ENCODE results near the gene PF4V1.

Gene PF4V1, protein sequence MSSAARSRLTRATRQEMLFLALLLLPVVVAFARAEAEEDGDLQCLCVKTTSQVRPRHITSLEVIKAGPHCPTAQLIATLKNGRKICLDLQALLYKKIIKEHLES

DNA sequence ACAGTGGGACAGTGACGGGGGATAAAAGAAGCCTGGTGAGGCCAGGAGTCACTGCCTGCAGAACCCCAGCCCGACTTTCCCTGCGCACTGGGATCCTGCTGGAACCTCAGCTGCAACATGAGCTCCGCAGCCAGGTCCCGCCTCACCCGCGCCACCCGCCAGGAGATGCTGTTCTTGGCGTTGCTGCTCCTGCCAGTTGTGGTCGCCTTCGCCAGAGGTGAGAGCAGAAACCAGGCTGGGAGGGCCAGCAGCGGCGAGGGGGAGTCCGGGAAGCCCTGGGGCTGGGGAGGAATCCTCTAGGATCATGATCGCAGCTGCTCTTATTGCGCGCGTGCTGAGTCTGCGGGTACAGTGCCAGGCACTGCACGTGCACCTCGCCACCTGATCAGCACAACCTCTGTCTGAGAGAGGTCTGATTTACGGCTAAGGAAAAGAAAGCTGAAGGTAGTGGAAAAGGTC is at the start of gene PF4V1:
Gene PF4V1 (plus strand): TSS at position 51 of the 459 bp plus-strand sequence. CDS start 67 bp downstream, at position 118.
- no peak for DNase-seq

DNA sequence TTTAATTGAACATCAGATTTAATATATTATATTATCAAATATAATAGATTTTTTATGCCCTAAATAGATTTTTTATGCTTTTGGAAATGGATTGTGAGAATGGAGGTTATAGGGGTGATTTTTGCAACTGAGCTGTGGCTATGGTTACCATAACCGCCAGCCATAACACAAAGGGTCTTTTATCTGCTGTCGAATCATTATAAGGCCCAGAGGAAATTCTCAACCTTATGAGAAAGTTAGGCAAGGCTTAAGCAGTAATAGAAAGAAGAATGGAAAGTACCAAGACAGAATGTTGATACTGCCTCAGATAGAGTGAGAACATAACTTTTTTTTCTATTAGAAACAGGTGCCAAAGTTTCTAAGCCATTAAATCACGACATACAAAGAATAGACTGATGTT is 42.9 kb upstream of the PF4V1 start:
- DNase-seq, result no peak

DNA sequence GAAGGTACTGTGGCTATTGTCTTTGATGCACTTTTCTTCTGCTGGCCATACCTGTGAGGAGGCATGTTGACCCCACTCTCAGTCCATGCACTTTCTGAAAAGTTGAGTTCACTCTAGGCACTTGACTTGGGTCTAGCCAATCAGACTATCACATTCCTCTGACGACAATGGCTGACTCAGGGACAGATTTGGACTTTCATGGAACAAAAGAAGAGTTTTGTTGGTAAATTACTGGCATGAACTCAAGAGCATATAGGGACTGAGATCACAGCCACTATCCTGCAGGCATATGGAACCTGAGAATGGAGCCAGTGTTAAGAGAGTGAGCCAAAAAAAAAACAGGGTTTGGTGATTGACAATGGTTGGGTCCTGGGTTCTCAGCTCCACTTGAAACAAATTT is 41.3 kb upstream of the PF4V1 start:
- DNase-seq, result no peak

DNA sequence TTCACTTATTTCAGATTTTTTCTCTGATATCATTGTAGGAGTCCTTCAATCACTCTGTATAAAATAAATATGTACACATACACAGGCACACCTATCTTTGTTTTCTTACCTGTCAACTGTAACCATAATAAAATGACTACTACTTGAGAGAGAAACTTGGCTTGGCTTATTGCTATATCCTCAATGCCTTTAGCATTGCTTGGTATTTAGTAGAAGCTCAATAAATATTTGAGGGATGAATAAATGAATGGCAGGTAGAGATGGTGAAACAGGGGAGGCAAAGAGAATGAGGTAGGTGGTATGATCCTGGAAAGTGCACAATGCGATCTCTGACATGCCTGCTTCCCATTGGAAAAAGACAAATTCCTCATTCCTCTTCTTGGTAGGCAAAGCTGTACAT is 38.4 kb upstream of the PF4V1 start:
- no peak for DNase-seq

DNA sequence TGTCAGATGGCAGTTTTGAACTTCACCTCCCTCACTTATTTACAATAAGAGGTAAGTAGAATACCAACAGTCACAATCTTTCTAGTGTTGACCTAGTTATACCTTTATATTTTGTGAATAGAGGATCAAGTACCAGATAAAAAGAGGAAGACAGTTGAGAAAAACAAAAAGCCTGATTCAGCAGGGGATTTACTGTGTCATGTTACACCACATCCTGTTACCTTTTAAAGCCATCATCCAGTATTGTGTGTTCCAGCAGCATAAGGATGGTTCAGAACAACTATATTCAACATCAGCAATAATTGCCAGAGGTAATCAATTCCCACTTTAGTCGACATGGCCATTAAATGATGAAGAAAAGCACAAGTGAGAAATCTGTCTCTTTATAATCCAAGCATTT is 38.0 kb upstream of the PF4V1 start:
- no peak for DNase-seq

DNA sequence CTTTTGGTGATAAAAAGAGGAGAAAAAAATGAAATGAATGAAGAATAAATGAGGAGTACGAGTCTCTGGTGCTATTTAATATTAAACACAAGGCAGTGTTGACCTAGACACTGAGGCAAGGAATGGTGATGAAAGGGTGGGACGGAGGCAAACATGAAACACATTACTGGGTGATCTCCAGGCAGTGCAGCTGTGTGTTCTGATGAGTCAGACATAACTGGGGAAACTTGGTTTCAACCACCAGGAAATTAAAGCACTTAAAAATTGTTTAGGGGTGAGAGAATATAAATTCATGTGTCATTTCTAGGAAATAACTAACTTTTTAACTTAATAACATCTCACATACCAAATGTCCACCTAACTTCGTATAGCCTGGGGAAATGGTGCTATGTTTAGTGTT is 36.3 kb upstream of the PF4V1 start:
- DNase-seq, result no peak

DNA sequence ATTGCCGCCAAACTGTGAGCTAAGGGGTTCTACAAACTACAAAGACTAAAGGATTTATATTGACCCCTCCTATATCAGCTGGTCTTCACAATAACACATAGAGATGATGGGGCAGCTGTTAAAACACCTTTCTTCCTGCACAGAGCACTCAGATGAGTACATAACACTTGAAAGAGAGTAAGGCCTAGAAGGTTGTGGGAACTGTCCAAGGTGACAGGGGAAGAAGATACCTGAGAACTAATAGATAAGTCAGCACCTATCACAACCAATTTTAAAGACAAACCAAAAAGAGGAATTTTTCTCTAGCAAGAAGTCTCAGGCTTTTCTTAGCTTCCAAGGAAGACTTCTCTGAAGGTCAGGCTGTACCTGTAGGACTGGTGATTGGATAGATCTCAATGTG is 35.8 kb upstream of the PF4V1 start:
- no peak for DNase-seq

DNA sequence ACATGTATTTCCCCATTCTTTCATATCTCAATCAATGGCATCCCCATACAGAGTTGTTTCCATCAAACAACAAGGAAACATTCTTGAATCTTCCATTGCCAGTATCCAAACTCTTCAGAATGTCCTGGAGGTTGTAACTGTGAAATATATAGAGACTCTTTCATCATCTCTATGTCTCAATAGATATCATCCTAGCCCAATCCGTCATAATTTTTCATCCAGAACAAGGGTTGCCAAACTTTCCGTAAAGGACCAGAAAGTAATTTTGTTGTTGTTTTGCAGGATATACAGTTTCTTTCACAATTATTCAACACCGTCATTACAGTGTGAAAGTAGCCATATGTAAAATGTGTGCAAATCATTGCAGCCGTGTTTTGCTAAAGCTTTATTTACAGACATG is 31.8 kb upstream of the PF4V1 start:
- DNase-seq, result no peak

DNA sequence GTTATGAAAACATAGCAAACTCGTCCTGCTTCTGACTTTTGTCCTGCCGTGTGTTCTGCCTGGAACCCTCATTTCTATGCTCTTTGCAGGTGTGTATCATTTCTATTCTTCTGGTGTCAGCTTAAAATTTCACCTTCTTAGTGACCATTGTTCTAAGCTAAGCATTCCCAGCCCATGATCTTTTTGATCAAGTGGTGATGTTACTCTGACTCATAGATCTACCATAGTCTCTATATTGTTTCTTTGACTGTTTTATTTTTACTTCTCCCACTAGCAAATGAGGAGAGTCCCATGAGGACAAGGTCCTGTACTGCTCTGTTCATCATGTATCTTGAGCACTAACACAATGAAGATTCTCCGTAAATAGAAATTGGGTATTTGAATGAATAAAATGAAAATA is 30.7 kb upstream of the PF4V1 start:
- no peak for DNase-seq

DNA sequence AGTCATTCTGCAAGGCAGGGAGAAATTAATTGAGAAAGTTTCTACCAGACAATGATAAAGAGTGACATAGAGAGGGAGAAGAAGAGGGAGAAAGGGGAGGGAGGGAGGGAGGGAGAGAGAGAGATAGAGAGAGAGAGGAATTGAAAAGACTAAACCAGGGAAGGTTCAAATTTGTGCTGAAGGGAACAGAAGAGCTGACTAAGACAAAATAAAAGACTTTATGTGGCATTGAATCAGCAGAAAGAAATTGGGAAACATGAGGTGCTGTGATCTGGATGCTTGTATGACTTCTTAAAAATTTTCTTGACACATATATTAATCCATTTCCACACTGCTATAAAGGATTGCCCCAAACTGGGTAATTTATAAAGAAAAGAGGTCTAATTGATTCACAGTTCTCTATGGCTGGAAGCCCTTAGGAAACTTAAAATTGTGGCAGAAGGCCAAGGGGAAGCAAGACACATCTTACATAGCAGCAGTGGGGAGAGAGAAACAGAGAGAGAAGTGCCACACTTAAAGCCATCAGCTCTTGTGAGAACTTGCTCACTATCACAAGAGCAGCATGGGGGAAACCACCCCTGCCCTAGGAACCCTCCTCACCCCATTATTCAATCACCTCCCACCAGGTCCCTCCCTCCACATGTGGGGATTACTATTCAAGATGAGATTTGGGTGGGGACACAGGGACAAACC is 30.1 kb upstream of the PF4V1 start:
- DNase-seq, result no peak

DNA sequence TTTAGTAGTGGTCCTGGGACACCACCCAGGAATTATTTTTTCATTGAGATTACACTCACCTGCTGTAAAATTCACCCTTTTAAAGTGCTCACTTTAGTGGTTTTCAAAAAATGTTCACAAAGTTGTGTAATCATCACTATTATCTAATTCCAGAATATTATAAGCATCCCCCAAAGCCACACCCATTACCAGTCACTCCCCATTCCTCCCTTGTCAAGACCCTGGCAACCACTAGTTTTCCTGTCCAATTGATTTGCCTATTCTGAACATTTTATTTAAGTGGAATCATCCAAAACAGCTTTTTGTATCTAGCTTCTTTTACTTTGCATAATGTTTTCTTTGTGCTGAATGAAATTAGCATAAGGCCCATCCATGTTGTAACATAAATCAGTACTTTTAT is 29.3 kb upstream of the PF4V1 start:
- no peak for DNase-seq

DNA sequence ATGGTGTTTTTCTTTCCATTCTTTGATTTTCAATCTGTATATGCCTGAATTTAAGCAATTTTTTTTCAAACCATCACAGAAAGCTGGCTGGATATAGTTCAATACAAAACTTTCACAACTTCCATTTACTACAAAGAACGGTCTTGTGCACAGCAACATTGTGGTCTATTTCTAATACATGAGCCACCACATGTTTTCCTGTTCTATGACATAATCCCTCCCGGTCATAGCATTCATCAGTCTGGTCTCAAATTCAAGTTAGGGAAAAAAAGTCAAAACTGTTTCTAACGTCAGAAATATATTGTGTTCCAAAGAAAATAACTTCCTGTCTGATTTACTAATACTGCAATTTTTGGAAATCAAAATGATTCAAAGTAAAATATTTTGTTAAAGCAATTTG is 24.1 kb upstream of the PF4V1 start:
- DNase-seq, result no peak

DNA sequence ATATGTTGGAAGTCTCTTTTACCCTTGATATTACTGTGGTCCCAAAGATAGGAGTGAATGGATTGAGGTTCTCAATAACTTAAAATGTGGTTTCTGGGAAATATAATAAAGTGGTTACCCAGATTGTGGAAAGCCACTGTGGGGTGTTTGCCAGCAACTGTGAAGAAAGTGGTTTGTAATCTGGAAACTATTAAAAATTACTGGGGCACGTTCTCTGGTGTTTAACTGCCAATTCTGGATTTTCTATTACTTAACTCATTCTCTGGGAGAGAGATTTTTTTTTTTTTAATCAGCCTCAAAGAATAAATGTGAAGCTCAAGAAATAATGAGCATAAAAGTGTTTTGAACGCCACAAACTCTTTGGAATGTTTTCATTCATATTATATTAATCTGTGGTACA is 21.5 kb upstream of the PF4V1 start:
- DNase-seq, result no peak

DNA sequence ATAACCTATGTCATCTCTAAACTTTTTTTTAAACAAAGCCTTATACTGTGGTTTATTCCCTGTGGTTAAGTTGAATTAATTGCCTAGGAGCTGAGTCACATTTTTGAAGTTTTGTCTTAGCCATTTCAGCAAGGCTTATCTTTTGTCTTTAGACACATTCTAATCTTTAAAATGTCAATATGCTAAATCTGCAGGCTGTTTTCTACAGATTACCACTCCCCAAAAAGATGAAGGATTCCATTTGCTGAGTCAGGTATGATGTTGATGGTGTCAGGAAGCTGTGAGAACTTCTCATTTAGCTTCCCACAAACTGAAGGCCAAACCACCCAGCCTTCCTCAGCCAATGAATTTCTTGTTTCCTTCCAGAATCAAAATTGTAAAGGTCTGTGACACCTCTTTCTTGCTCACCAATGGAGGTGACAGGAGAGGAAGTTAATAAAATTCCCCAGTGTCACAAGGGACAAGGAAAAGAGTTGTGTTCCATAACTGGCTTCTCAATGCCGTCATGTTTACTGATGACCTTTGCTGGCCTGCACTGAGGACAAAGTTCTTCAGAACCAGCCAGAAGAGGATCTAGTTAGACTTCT is 20.4 kb upstream of the PF4V1 start:
- DNase-seq, result no peak

DNA sequence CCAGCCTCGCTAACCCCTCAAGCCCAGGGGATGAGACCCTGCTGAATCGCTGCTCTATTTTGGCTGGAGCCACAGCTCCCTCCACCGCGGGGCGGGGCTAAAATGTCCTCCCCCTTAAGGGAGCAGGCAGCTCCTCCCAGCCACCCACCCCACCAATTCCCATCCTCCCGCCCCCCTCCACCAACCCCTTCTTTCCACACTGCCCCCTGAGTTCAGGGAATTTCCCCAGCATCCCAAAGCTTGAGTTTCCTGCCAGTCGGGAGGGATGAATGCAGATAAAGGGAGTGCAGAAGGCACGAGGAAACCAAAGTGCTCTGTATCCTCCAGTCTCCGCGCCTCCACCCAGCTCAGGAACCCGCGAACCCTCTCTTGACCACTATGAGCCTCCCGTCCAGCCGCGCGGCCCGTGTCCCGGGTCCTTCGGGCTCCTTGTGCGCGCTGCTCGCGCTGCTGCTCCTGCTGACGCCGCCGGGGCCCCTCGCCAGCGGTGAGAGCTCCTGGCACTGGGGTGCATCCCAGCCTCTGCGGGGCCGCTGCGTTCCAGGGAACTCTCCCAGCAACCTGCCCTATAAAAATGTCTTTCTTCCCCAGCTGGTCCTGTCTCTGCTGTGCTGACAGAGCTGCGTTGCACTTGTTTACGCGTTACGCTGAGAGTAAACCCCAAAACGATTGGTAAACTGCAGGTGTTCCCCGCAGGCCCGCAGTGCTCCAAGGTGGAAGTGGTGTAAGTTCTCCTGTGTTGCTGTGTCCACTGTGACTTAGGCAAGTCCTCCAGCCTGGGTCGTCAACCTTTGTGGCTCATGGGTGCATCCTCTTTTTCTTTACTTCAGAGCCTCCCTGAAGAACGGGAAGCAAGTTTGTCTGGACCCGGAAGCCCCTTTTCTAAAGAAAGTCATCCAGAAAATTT is 16.5 kb upstream of the PF4V1 start, which contains the start of gene CXCL6:
Gene CXCL6 (plus strand): TSS at position 306 of the 907 bp plus-strand sequence. CDS start 73 bp downstream, at position 379.
- no peak for DNase-seq

DNA sequence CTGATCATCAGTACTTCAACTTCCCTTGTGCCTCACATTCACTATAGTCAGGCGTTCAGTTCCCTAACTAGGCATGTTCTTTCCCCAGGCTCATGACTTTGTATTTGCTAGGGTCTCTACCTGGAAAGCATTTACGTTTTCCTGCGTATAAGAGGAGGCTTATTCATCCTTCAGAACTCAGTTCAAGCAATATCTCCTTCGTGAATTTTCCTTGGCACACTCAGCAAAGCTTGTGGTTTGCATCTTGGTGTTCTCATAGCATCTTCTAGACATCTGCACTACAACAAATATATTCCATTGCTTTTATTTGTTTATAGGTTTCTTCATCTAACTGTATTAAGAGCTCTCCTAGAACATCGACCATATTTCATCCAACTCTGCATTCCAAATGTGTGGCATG is 14.0 kb upstream of the PF4V1 start:
- DNase-seq, result no peak

DNA sequence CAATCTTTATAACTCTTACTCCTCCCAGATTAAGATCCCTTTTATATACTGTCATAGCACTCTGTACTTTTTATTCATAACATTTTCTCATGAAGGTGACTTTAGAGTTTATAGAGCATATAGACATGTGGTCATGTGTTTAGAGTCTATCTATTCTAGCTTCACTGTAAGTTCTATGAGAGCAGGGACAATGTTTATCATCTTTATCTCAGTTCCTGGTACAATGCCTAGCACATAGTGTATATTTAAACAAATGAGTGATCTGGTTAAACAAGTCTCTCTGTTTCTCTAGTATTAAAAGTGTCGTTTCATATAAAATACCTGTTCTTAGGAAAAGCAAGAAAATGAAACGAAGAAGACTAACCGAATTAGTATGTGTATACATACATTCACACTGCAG is 13.4 kb upstream of the PF4V1 start:
- DNase-seq, result no peak

DNA sequence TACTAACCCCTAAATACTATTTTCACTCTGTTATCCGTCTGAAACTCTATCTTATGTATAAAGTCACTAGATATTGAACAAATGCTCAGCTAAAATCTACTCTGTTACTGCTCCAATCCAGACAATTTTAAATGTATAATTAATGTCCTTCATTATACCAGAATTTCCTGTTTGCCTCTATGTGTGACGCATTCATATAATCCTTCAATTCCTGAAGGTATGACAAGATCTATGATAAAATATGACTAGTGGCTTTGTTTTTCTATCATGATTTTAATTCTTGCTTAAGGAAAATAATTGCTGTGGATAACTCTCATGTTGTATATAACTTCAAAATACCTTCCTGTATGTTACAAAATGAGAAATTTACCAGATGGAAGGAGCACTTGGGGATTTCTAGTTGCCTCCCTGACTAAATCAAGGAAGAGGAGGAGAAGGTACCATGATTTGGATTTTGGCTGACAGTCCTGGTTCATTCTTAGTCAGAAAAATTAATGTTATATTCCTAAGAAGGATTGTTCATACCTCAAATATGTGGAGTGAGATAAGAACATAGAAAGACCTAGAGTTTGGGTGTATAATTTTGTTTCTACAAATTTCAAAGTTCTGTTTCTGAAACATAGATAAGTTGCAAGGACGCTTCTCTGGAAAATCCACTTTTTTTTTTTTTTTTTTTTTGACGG is 11.7 kb upstream of the PF4V1 start:
- DNase-seq, result no peak

DNA sequence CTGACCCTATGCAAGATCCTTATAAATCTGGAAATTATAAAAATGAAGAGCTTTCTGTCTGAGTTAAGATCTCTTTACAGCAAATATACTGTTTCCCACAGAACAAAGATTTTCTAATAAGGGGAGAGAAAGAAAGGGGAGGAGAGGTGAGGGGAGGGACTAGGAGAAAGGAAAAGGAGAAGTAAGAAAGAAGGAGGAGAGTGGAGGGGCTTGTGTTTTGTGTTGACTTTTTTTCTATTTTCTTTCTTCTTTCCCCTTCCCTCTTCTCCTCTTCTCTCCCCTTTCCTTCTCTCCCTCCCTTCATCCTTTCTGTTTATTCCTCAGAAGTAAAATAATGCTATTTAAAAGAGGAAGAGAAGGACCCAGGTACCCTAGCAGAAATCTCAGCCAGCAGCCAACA is 10.4 kb upstream of the PF4V1 start:
- DNase-seq, result no peak

DNA sequence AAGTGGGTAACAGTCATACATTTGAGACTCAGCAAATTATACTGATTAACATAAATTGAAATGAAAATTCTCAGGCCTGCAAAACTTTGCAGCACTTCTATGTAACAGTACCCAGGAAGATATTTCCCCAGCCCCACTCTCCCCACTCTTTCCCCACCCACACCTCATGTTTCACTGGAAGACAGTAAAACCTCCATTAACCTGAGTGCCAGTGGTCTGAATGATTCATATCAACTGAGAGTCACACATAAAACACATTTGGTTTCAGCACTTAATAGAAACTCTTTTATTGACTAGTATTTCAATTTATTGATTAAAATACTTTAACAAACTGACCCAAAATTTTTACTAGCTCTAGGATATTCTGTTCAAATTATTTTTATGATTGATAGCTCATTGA is 9.7 kb upstream of the PF4V1 start:
- DNase-seq, result no peak

DNA sequence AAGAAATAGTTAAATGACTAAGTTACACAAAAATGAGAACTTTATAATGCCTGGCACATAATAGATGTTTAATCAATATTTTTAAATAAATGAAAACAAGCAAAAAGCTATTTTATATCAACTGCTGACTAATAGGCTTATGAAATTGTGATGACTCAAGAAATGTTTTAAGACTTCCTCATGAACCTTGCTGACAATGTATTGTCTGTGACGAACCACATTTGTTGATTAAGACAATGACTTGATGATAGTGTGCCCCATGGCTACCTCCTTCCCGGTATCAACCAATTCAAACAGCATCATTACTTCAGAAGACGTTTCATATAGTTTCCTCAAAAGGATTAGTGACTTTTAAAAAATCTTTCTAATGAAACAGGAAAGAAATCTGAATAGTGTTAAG is 8.8 kb upstream of the PF4V1 start:
- DNase-seq, result no peak

DNA sequence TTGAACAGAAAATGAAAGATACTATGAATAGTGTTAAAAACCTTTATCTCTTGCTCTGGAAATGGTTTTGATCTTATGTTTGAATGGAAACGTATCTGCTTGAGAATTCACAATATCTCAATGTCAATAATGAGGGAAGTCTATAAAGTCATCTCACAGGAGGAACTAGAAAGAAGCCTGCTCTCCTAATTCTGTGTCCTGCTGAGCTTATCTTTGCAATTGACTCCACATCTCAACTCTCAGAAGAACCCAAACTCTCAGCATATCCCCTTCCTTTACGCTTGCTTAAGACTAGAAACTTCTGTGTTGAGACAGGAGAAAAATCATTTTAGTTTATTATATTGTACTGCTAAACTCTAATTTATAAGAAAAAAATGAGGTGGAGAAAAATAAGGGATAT is 8.3 kb upstream of the PF4V1 start:
- no peak for DNase-seq

All from CD4-positive, alpha-beta T cell treated with Interleukin-6 for 4 hours (primary cell).